ENCODE measurements around the gene PRM2.

Gene PRM2

GRCh38 chr16:11238272-11239202 lies 37.7 kb downstream of the PRM2 start:
- no peak for TF ChIP-seq ZNF70 (CRISPR knock-in tag; IDR thresholded peaks at IDR 0.05)
- no peak for TF ChIP-seq PATZ1 (CRISPR knock-in tag; IDR thresholded peaks at IDR 0.05; ENCODE audit: borderline replicate concordance)
- no peak for TF ChIP-seq RARB (CRISPR knock-in tag; IDR thresholded peaks at IDR 0.05)
- TF ChIP-seq ZNF565 (CRISPR knock-in tag; conservative IDR thresholded peaks at IDR 0.05; ENCODE audit: low read depth), result no peak
- no peak for TF ChIP-seq ZNF8 (CRISPR knock-in tag; IDR thresholded peaks at IDR 0.05)
- no peak for TF ChIP-seq TSHZ2 (CRISPR knock-in tag; IDR thresholded peaks at IDR 0.05)
- no peak for TF ChIP-seq OSR1 (CRISPR knock-in tag; IDR thresholded peaks at IDR 0.05)
- no peak for TF ChIP-seq TCF4 (CRISPR knock-in tag; IDR thresholded peaks at IDR 0.05; ENCODE audit: borderline replicate concordance)
- no peak for TF ChIP-seq GLIS3 (CRISPR knock-in tag; IDR thresholded peaks at IDR 0.05)
- no peak for TF ChIP-seq ZFP3 (CRISPR knock-in tag; IDR thresholded peaks at IDR 0.05)
- TF ChIP-seq CREB5 (CRISPR knock-in tag; IDR thresholded peaks at IDR 0.05; ENCODE audit: low read depth), result no peak
- no peak for TF ChIP-seq CSRNP3 (CRISPR knock-in tag; IDR thresholded peaks at IDR 0.05)
- TF ChIP-seq ARNTL (CRISPR knock-in tag; IDR thresholded peaks at IDR 0.05; ENCODE audit: borderline replicate concordance, low read depth), result no peak
- no peak for TF ChIP-seq ZC3H10 (CRISPR knock-in tag; IDR thresholded peaks at IDR 0.05)
- no peak for TF ChIP-seq CSDC2 (CRISPR knock-in tag; IDR thresholded peaks at IDR 0.05)
- TF ChIP-seq PPARA (CRISPR knock-in tag; IDR thresholded peaks at IDR 0.05; ENCODE audit: borderline replicate concordance), result no peak
- ATAC-seq, result no peak

GRCh38 chr16:11236461-11237254 lies 39.6 kb downstream of the PRM2 start:
- no peak for TF ChIP-seq ZNF8 (CRISPR knock-in tag; IDR thresholded peaks at IDR 0.05)
- no peak for TF ChIP-seq PATZ1 (CRISPR knock-in tag; IDR thresholded peaks at IDR 0.05; ENCODE audit: borderline replicate concordance)
- TF ChIP-seq GLIS3 (CRISPR knock-in tag; IDR thresholded peaks at IDR 0.05), result no peak
- no peak for TF ChIP-seq CSDC2 (CRISPR knock-in tag; IDR thresholded peaks at IDR 0.05)
- TF ChIP-seq RARB (CRISPR knock-in tag; IDR thresholded peaks at IDR 0.05), result no peak
- TF ChIP-seq CREB5 (CRISPR knock-in tag; IDR thresholded peaks at IDR 0.05; ENCODE audit: low read depth), result no peak
- no peak for TF ChIP-seq POU6F1 (CRISPR knock-in tag; IDR thresholded peaks at IDR 0.05; ENCODE audit: borderline replicate concordance, low read depth)
- no peak for TF ChIP-seq ARNTL (CRISPR knock-in tag; IDR thresholded peaks at IDR 0.05; ENCODE audit: borderline replicate concordance, low read depth)
- ATAC-seq, result no peak

Measured in SK-N-SH treated with all-trans-retinoic acid at 6 μM for 48 hours (cell line).